PC-3 (cell line): Measurements from ENCODE around the gene GPC4. TPM values are rescaled to one million over a fixed set of nuclear protein-coding genes. Genes with fewer than 3 reads are reported as not detected.

ENCODE experiments used
- ATAC-seq: fragments of 200-7000 bp; cut with Tn5 transposase; 2 replicates; pipeline ENCODE4 v1.9.1; 2020; ENCODE audit warnings: mild to moderate bottlenecking, moderate library complexity
- BruUV-seq: library from RNA; stranded (reverse); fragments of 400-500 nt; replicated peaks from 2 replicates; lab custom pipeline; 2021; lab: Mats Ljungman, UMichigan
- CTCF ChIA-PET: fragments of 300-600 bp; sonication (Branson Sonifier 250); formaldehyde crosslinking; loops from one replicate; lab custom pipeline; 2022; ENCODE audit warnings: antibody characterized with exemption; lab: Charles Lee
- POLR2A ChIA-PET: fragments of 300-600 bp; sonication (Branson Sonifier 250); formaldehyde crosslinking; loops from one replicate; lab custom pipeline; 2022; ENCODE audit warnings: antibody characterized with exemption; ENCODE audit not compliant: unreplicated experiment; lab: Charles Lee
- DNase-seq: peaks from one replicate; pipeline ENCODE4 v3.0.0-alpha.2; 2015
- H2AFZ ChIP-seq: fragments of 300-600 bp; sonication (generic); 2 replicates; pipeline ENCODE4 v1.6.0; 2016; ENCODE audit warnings: antibody characterized with exemption, low read length
- H3F3A ChIP-seq: fragments of 300-600 bp; sonication (generic); one replicate; pipeline ENCODE4 v1.6.0; 2017; ENCODE audit warnings: antibody characterized with exemption, low read length, control low read depth, mild to moderate bottlenecking; ENCODE audit not compliant: unreplicated experiment
- H3K27ac ChIP-seq: fragments of 300-600 bp; sonication (generic); 2 replicates; pipeline ENCODE4 v1.5.1; 2016; ENCODE audit warnings: mild to moderate bottlenecking, low read length
- H3K27me3 ChIP-seq: fragments of 300-600 bp; sonication (generic); 2 replicates; pipeline ENCODE4 v1.6.1; 2016; ENCODE audit warnings: low read length, mixed read lengths
- H3K36me3 ChIP-seq: fragments of 300-600 bp; sonication (generic); 2 replicates; pipeline ENCODE4 v1.6.1; 2016; ENCODE audit warnings: low read depth, mixed run types, low read length, mixed read lengths
- H3K4me1 ChIP-seq: fragments of 300-600 bp; sonication (generic); 2 replicates; pipeline ENCODE4 v1.5.1; 2016; ENCODE audit warnings: low read length; ENCODE audit not compliant: insufficient read depth
- H3K4me2 ChIP-seq: fragments of 300-600 bp; sonication (generic); 2 replicates; pipeline ENCODE4 v1.6.0; 2016; ENCODE audit warnings: low read length
- H3K4me3 ChIP-seq: fragments of 300-600 bp; sonication (generic); 2 replicates; pipeline ENCODE4 v1.5.1; 2016; ENCODE audit warnings: mild to moderate bottlenecking, low read length, mixed read lengths
- H3K79me2 ChIP-seq: fragments of 300-600 bp; sonication (generic); 2 replicates; pipeline ENCODE4 v1.6.1; 2017; ENCODE audit warnings: low read length, mixed read lengths
- H3K9ac ChIP-seq: fragments of 300-600 bp; sonication (generic); 2 replicates; pipeline ENCODE4 v1.6.0; 2016; ENCODE audit warnings: mild to moderate bottlenecking, low read length
- H3K9me2 ChIP-seq: fragments of 300-600 bp; sonication (generic); replicated peaks from 2 replicates; pipeline ENCODE4 v1.6.1; 2016; ENCODE audit warnings: mixed run types, low read length, mixed read lengths
- H3K9me3 ChIP-seq: fragments of 300-600 bp; sonication (generic); 2 replicates; pipeline ENCODE4 v1.6.1; 2016; ENCODE audit warnings: low read length, mixed read lengths
- H4K20me1 ChIP-seq: fragments of 300-600 bp; sonication (generic); 2 replicates; pipeline ENCODE4 v1.6.1; 2016; ENCODE audit warnings: low read length, mixed read lengths
- EZH2 ChIP-seq: fragments of 300-600 bp; sonication (generic); IDR thresholded peaks from one replicate; pipeline ENCODE4 v1.6.1; 2017; ENCODE audit warnings: antibody characterized with exemption, mild to moderate bottlenecking, low read length; ENCODE audit not compliant: unreplicated experiment
- EZH2phosphoT487 ChIP-seq: fragments of 300-600 bp; sonication (generic); IDR thresholded peaks from 2 replicates; pipeline ENCODE4 v1.6.1; 2018; ENCODE audit warnings: mild to moderate bottlenecking, antibody characterized with exemption, low read length, borderline replicate concordance
- intact Hi-C: fragments of 100-400 bp; cut with micrococcal nuclease; formaldehyde crosslinking; loops from 2 replicates; pipeline ENCODE4 v1.9.0; 2023
- total RNA-seq: library from RNA; depleted of rRNA; stranded (reverse); fragments of >200 nt; gene quantifications from 2 replicates; pipeline ENCODE4 v1.2.3, GENCODE V29; 2014
- TF ChIP-seq, protein P1 (sequence below): fragments of 300-600 bp; sonication (generic); conservative IDR thresholded peaks from 2 replicates; pipeline ENCODE4 v1.5.1; 2017; ENCODE audit warnings: antibody characterized with exemption, low read depth, mild to moderate bottlenecking, low read length

GPC4 gene
- total RNA-seq, 1 experiment from 2014 or later = 4.0 TPM

- ChIA-PET POLR2A (no interaction called here), CTCF (no interaction called here)
- no peak overlapping the region for H3K4me2 ChIP-seq
- no peaks in the 10 kb centered on the region for H3K79me2 ChIP-seq
- no peaks in the 10 kb centered on the region for H3K9me2 ChIP-seq
- TF ChIP-seq EZH2 (no peak), EZH2phosphoT487 (no peak)
- TF ChIP-seq, protein P1, sequence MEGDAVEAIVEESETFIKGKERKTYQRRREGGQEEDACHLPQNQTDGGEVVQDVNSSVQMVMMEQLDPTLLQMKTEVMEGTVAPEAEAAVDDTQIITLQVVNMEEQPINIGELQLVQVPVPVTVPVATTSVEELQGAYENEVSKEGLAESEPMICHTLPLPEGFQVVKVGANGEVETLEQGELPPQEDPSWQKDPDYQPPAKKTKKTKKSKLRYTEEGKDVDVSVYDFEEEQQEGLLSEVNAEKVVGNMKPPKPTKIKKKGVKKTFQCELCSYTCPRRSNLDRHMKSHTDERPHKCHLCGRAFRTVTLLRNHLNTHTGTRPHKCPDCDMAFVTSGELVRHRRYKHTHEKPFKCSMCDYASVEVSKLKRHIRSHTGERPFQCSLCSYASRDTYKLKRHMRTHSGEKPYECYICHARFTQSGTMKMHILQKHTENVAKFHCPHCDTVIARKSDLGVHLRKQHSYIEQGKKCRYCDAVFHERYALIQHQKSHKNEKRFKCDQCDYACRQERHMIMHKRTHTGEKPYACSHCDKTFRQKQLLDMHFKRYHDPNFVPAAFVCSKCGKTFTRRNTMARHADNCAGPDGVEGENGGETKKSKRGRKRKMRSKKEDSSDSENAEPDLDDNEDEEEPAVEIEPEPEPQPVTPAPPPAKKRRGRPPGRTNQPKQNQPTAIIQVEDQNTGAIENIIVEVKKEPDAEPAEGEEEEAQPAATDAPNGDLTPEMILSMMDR = no peak
- no peak for ATAC-seq
- intact Hi-C loops = loop anchor here (10.0 kb wide), 1 partner anchor 224 kb away; no protein-coding TSS in a partner anchor
- H3K9ac ChIP-seq = no peak overlapping the region
- H3K27ac ChIP-seq = no peak overlapping the region
- peaks cover 10% of the 10 kb centered on the region; the same call in 1 of the 2 replicates for H3K4me1 ChIP-seq
- H3K4me3 ChIP-seq = no peak overlapping the region
- BruUV-seq = no TSS peak
- no peaks in the 10 kb centered on the region for H3K36me3 ChIP-seq
- H3K9me3 ChIP-seq = no peaks in the 10 kb centered on the region
- H4K20me1 ChIP-seq = no peaks in the 10 kb centered on the region
- H2AFZ ChIP-seq = no peak overlapping the region
- H3F3A ChIP-seq = no peaks in the 10 kb centered on the region
- no peaks in the 10 kb centered on the region for H3K27me3 ChIP-seq
- DNase-seq = no peak
Observed at GRCh38 chrX:133440797-133441163, 25.5 kb upstream of the GPC4 start.

DNA sequence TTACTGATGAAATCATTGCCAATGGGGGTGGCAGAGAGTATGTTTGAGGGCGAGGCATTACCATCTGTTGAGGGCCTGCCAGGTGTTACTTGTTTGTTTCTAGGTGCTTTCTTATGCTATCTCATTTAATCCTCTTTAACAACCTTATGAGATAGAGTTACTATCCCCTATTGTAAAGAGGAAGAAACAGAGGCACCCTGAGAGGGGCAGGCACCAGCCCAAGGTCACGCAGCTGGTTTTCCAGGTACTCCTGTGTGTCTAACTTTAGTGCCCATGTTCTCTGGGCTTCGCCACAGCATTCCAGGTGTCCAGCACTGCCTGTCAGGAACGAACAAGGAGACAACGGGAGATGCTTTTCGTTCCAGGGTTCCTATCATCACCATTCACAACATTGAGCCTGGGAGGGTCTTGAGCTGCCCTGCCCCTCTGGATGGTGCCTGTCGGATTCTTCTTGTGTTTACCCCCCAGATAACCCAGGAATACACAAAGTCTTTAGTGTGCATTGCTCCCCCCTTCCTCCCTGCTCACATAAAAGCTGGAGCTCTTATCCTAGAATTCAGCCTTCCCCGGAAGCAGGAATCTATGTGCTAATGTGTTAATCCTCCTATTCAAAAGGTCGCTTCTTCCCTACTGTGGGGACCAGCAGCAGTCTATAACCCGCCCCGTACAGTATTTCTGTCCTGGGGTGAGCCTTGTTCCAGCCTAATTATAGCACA is 24.9 kb upstream of the GPC4 start:
- no peaks in the 10 kb centered on the region for H3K79me2 ChIP-seq
- ChIA-PET POLR2A (no interaction called here), CTCF (no interaction called here)
- ATAC-seq (no peak), DNase-seq (no peak)
- no peak overlapping the region for H3K9ac ChIP-seq
- H3K9me3 ChIP-seq = no peaks in the 10 kb centered on the region
- intact Hi-C loops = loop anchor here (10.0 kb wide), 1 partner anchor 225 kb away; no protein-coding TSS in a partner anchor
- no peaks in the 10 kb centered on the region for H3K27me3 ChIP-seq
- no peaks in the 10 kb centered on the region for H4K20me1 ChIP-seq
- no TSS peak for BruUV-seq
- no peak for TF ChIP-seq EZH2
- TF ChIP-seq, protein P1 = no peak
- TF ChIP-seq EZH2phosphoT487 = no peak
- no peak overlapping the region for H3K27ac ChIP-seq
- no peaks in the 10 kb centered on the region for H3F3A ChIP-seq
- no peak overlapping the region for H3K4me2 ChIP-seq
- H3K4me3 ChIP-seq = no peak overlapping the region
- no peaks in the 10 kb centered on the region for H3K9me2 ChIP-seq
- H3K4me1 ChIP-seq = peaks cover 7% of the 10 kb centered on the region; the same call in 1 of the 2 replicates
- no peaks in the 10 kb centered on the region for H3K36me3 ChIP-seq
- no peak overlapping the region for H2AFZ ChIP-seq

- no peaks in the 10 kb centered on the region for H3K9me2 ChIP-seq
- DNase-seq = no peak
- no peaks in the 10 kb centered on the region for H3K9me3 ChIP-seq
- no peaks in the 10 kb centered on the region for H3K79me2 ChIP-seq
- ChIA-PET POLR2A (no interaction called here), CTCF (no interaction called here)
- no peak overlapping the region for H3K4me2 ChIP-seq
- intact Hi-C loops = no loop called here
- H2AFZ ChIP-seq = no peak overlapping the region
- no peaks in the 10 kb centered on the region for H3F3A ChIP-seq
- BruUV-seq = no TSS peak
- H3K27me3 ChIP-seq = no peaks in the 10 kb centered on the region
- no peak overlapping the region for H3K9ac ChIP-seq
- H4K20me1 ChIP-seq = no peaks in the 10 kb centered on the region
- no peak overlapping the region for H3K27ac ChIP-seq
- no peaks in the 10 kb centered on the region for H3K4me1 ChIP-seq
- H3K36me3 ChIP-seq = no peaks in the 10 kb centered on the region
- TF ChIP-seq EZH2 (no peak), EZH2phosphoT487 (no peak)
- TF ChIP-seq, protein P1 = no peak
- H3K4me3 ChIP-seq = no peak overlapping the region
- ATAC-seq = no peak
Observed at GRCh38 chrX:133437766-133438165, 22.5 kb upstream of the GPC4 start.
